HCT116 (cell line): ENCODE results near the gene TPPP3. TPM values are rescaled to one million over a fixed set of nuclear protein-coding genes. Genes with fewer than 3 reads are reported as not detected.

Source experiments
- ATAC-seq: fragments of 200-7000 bp; cut with Tn5 transposase; 2 replicates; pipeline ENCODE4 v1.9.1; 2020; ENCODE audit warnings: mild to moderate bottlenecking, moderate library complexity
- BruUV-seq: library from RNA; stranded (reverse); fragments of 400-500 nt; replicated peaks from 2 replicates; lab custom pipeline; 2021; lab: Mats Ljungman, UMichigan
- CTCF ChIA-PET: fragments of 300-600 bp; sonication (Branson Sonifier 250); formaldehyde crosslinking; loops from one replicate; lab custom pipeline; 2021; ENCODE audit warnings: antibody characterized with exemption; lab: Charles Lee
- POLR2A ChIA-PET: fragments of 300-600, 350-600 bp; sonication (Branson Sonifier 250); formaldehyde crosslinking; loops from one replicate; lab custom pipeline; 2021; ENCODE audit warnings: antibody characterized with exemption; lab: Charles Lee
- RAD21 ChIA-PET, 2 experiments: fragments of 300-600 bp; sonication (Branson Sonifier 250); formaldehyde crosslinking; loops; one replicate each; lab custom pipeline; 2023; ENCODE audit warnings: low total read pairs in 2 of 2; ENCODE audit not compliant: uncharacterized antibody in 2 of 2, unreplicated experiment in 2 of 2, low non-redundant PET in 1 of 2; lab: Charles Lee
- DNase-seq: peaks from one replicate; pipeline ENCODE4 v3.0.0-alpha.2; 2010; ENCODE audit warnings: low read depth, low spot score
- H2AFZ ChIP-seq: fragments of 200-600 bp; shearing (Covaris generic), sonication (generic); 2 replicates; pipeline ENCODE4 v1.6.1; 2017; ENCODE audit warnings: low read depth, mixed run types, mixed read lengths, antibody characterized with exemption, low read length; ENCODE audit not compliant: poor library complexity, severe bottlenecking
- H3K27ac ChIP-seq: 2 replicates; pipeline ENCODE4 v1.5.1; 2012; ENCODE audit warnings: low read depth, low read length
- H3K27me3 ChIP-seq: fragments of 200-600 bp; sonication (generic); 2 replicates; pipeline ENCODE4 v1.6.1; 2016; ENCODE audit warnings: mixed run types, low read length, mixed read lengths; ENCODE audit not compliant: insufficient read depth
- H3K36me3 ChIP-seq, 2 experiments: fragments of 200-500 bp in 1 of 2; fragments of 200-600 bp in 1 of 2; sonication (Bioruptor generic) in 1 of 2; sonication (generic) in 1 of 2; 2 replicates each; pipeline versions ENCODE4 v1.5.1 to v1.6.1; 2014 to 2016; ENCODE audit warnings: low read length in 2 of 2, inconsistent platforms in 1 of 2, mixed read lengths in 1 of 2, mixed run types in 1 of 2; ENCODE audit not compliant: insufficient read depth in 2 of 2, control insufficient read depth in 1 of 2
- H3K4me1 ChIP-seq, 2 experiments: fragments of 200-600 bp in 1 of 2; sonication (generic) in 1 of 2; 2 replicates each; pipeline versions ENCODE4 v1.5.1 to v1.6.1; 2012 to 2017; ENCODE audit warnings: low read length in 2 of 2, inconsistent platforms in 1 of 2, mild to moderate bottlenecking in 1 of 2, mixed read lengths in 1 of 2, mixed run types in 1 of 2, moderate library complexity in 1 of 2; ENCODE audit not compliant: insufficient read depth in 2 of 2, control insufficient read depth in 1 of 2
- H3K4me2 ChIP-seq: fragments of 200-600 bp; sonication (generic); 2 replicates; pipeline ENCODE4 v1.6.1; 2017; ENCODE audit warnings: mixed run types, low read length, mixed read lengths
- H3K4me3 ChIP-seq, 2 experiments: fragments of 200-600 bp in 1 of 2; sonication (generic) in 1 of 2; replicated peaks in 1 of 2; 2 replicates each; pipeline ENCODE4 v1.5.1; 2011 to 2016; ENCODE audit warnings: low read length in 2 of 2, control low read depth in 1 of 2, low read depth in 1 of 2, mild to moderate bottlenecking in 1 of 2, mixed read lengths in 1 of 2, mixed run types in 1 of 2
- H3K79me2 ChIP-seq: fragments of 200-600 bp; sonication (generic); 2 replicates; pipeline ENCODE4 v1.6.1; 2017; ENCODE audit warnings: mild to moderate bottlenecking, mixed run types, low read length, moderate library complexity, mixed read lengths; ENCODE audit not compliant: insufficient read depth
- H3K9ac ChIP-seq: fragments of 200-600 bp; sonication (generic); 2 replicates; pipeline ENCODE4 v1.6.1; 2016; ENCODE audit warnings: low read length, mixed read lengths
- H3K9me2 ChIP-seq: fragments of 200-600 bp; sonication (generic), shearing (Covaris generic); 2 replicates; pipeline ENCODE4 v1.6.1; 2017; ENCODE audit warnings: mixed run types, mild to moderate bottlenecking, moderate library complexity; ENCODE audit not compliant: insufficient read depth
- H3K9me3 ChIP-seq, 2 experiments: fragments of 200-500 bp in 1 of 2; fragments of 200-600 bp in 1 of 2; sonication (Bioruptor generic) in 1 of 2; sonication (generic) in 1 of 2; 2 replicates each; pipeline ENCODE4 v1.6.1; 2014 to 2017; ENCODE audit warnings: low read length in 2 of 2, mixed read lengths in 2 of 2, inconsistent platforms in 1 of 2, low read depth in 1 of 2, mild to moderate bottlenecking in 1 of 2, mixed run types in 1 of 2, moderate library complexity in 1 of 2; ENCODE audit not compliant: control insufficient read depth in 1 of 2, insufficient read depth in 1 of 2
- H4K20me1 ChIP-seq: fragments of 200-600 bp; sonication (generic), shearing (Covaris generic); 2 replicates; pipeline ENCODE4 v1.6.1; 2017; ENCODE audit warnings: mixed run types, mild to moderate bottlenecking, moderate library complexity; ENCODE audit not compliant: insufficient read depth
- CEBPB ChIP-seq: IDR thresholded peaks from 2 replicates; pipeline ENCODE4 v1.6.1; 2012; ENCODE audit warnings: low read depth
- EZH2 ChIP-seq: fragments of 200-600 bp; sonication (generic); IDR thresholded peaks from 2 replicates; pipeline ENCODE4 v1.6.1; 2017; ENCODE audit warnings: antibody characterized with exemption, mixed run types
- TCF7L2 ChIP-seq: IDR thresholded peaks from 2 replicates; pipeline ENCODE4 v1.7.0; 2011; ENCODE audit warnings: borderline replicate concordance, inconsistent platforms; ENCODE audit not compliant: insufficient read depth, insufficient read length; ENCODE audit errors: extremely low read depth
- intact Hi-C: fragments of 100-400 bp; cut with micrococcal nuclease; formaldehyde crosslinking; loops from 2 replicates; pipeline ENCODE4 v1.10.0; 2022
- total RNA-seq: library from RNA; stranded (reverse); gene quantifications from one replicate; pipeline ENCODE4 v1.2.1, GENCODE V29; 2021; ENCODE audit not compliant: unreplicated experiment

The TPPP3 gene
- total RNA-seq, 1 experiment from 2014 or later, result 1.2 TPM

DNA sequence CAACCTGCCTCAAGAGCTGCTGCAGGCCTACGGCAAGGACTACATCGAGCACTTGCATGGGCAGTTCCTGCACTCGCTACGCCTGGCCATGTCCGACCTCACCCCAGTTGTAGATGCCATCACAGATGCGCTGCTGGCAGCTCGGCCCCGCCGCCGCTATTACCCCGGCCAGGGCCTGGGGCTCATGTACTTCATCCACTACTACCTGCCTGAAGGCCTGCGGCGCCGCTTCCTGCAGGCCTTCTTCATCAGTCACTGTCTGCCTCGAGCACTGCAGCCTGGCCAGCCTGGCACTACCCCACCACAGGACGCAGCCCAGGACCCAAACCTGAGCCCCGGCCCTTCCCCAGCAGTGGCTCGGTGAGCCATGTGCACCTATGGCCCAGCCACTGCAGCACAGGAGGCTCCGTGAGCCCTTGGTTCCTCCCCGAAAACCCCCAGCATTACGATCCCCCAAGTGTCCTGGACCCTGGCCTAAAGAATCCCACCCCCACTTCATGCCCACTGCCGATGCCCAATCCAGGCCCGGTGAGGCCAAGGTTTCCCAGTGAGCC, 43.4 kb upstream of the TPPP3 start:
- Histone ChIP-seq H3K4me3 (no peak overlapping the region), H3K27me3 (no peaks in the 10 kb centered on the region), H3K9me3 (no peaks in the 10 kb centered on the region), H3K36me3 (peaks cover 0 to 7% of the 10 kb centered on the region in 2 experiments; a peak in 1 of 4 replicates), H3K4me1 (peaks cover 6 to 11% of the 10 kb centered on the region in 2 experiments; a peak in 3 of 4 replicates), H3K9ac (no peak overlapping the region), H3K27ac (no peak overlapping the region), H3K9me2 (no peaks in the 10 kb centered on the region), H3K79me2 (no peaks in the 10 kb centered on the region), H2AFZ (no peak overlapping the region), H3K4me2 (no peak overlapping the region), H4K20me1 (no peaks in the 10 kb centered on the region)
- RAD21 ChIA-PET, result no interaction called here
- CTCF ChIA-PET, result no interaction called here
- intact Hi-C loops, result no loop called here
- POLR2A ChIA-PET, result no interaction called here
- no TSS peak for BruUV-seq
- DNase-seq (no peak), ATAC-seq (no peak)
- TF ChIP-seq EZH2, result no peak

DNA sequence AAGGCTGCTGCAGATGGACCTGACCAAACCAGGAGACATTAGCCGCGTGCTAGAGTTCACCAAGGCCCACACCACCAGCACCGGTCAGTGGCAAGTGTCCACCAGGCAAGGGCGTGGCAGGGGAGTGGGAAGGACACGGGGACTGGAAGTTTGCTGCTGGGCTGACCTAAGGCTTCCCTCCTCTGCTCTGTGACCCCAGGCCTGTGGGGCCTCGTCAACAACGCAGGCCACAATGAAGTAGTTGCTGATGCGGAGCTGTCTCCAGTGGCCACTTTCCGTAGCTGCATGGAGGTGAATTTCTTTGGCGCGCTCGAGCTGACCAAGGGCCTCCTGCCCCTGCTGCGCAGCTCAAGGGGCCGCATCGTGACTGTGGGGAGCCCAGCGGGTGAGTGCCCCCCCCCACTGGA, 42.5 kb upstream of the TPPP3 start:
- ChIA-PET POLR2A (no interaction called here), CTCF (interaction anchor here (0.8 to 1.4 kb wide), 3 partner anchors 12 to 580 kb away, joined by 3 to 4 read pairs (median 4); no protein-coding TSS in a partner anchor)
- TF ChIP-seq CEBPB, result no peak
- no peak for TF ChIP-seq TCF7L2
- TF ChIP-seq, all 23 proteins: peak for 0
- Histone ChIP-seq H3K9me2 (no peaks in the 10 kb centered on the region), H3K79me2 (no peaks in the 10 kb centered on the region), H3K4me3 (no peak overlapping the region), H3K4me1 (peaks cover 6 to 15% of the 10 kb centered on the region in 2 experiments; a peak in 3 of 4 replicates), H2AFZ (no peak overlapping the region), H3K9me3 (no peaks in the 10 kb centered on the region), H3K4me2 (no peak overlapping the region), H3K27me3 (no peaks in the 10 kb centered on the region), H3K36me3 (peaks cover 0 to 7% of the 10 kb centered on the region in 2 experiments; a peak in 1 of 4 replicates), H4K20me1 (no peaks in the 10 kb centered on the region), H3K27ac (no peak overlapping the region), H3K9ac (no peak overlapping the region)
- intact Hi-C loops, result no loop called here
- RAD21 ChIA-PET, result no interaction called here
- BruUV-seq, result no TSS peak
- no peak for DNase-seq
- ATAC-seq, result no peak
